ENCODE measurements around the gene KCTD8. TPM values are rescaled to one million over a fixed set of nuclear protein-coding genes. Genes with fewer than 3 reads are reported as not detected.

Gene KCTD8
- total RNA-seq, result not detected in 2 replicates

GRCh38 chr4:44448521-44449461 is at the start of gene KCTD8:
Gene KCTD8, minus strand, starts transcription at chr4:44448809.

Other genes starting within 250 kb of the KCTD8 start
- not detected in 2 replicates for gene YIPF7, start 202.8 kb upstream of the KCTD8 start, total RNA-seq
- gene GUF1, start 229.6 kb upstream of the KCTD8 start, total RNA-seq, result 15.4 and 18.0 TPM in 2 replicates